Endothelial cell of umbilical vein (primary cell): Measurements from ENCODE around the gene GNB1. TPM values are rescaled to one million over a fixed set of nuclear protein-coding genes. Genes with fewer than 3 reads are reported as not detected.

Experiments
- BruUV-seq: library from RNA; stranded (reverse); fragments of 400-500 nt; replicated peaks from 2 replicates; lab custom pipeline; 2021; lab: Mats Ljungman, UMichigan
- CTCF ChIA-PET: fragments of 300-600, 350-600 bp; sonication (Branson Sonifier 250); formaldehyde crosslinking; loops from one replicate; lab custom pipeline; 2021; ENCODE audit warnings: antibody characterized with exemption, inconsistent platforms; lab: Charles Lee
- POLR2A ChIA-PET: fragments of 300-600, 350-600 bp; sonication (Branson Sonifier 250); formaldehyde crosslinking; loops from one replicate; lab custom pipeline; 2021; ENCODE audit warnings: antibody characterized with exemption, inconsistent platforms; lab: Charles Lee
- DNase-seq: peaks from one replicate; pipeline ENCODE4 v3.0.0-alpha.2; 2011; ENCODE audit warnings: low read depth, low spot score
- FAIRE-seq: peaks from 2 replicates; lab custom pipeline; 2011; peaks lifted over from hg19 to GRCh38; lab: Jason Lieb, UNC
- H2AFZ ChIP-seq: 2 replicates; pipeline ENCODE4 v1.6.0; 2012; ENCODE audit warnings: low read depth, low read length, control low read depth, inconsistent platforms
- H3K27ac ChIP-seq: 2 replicates; pipeline ENCODE4 v1.5.1; 2011; ENCODE audit warnings: low read depth, mild to moderate bottlenecking, control low read depth, low read length, moderate library complexity; ENCODE audit not compliant: insufficient read depth
- H3K27me3 ChIP-seq, 2 experiments: 2 replicates each; pipeline versions ENCODE4 v1.6.0 to v1.6.1; 2011; ENCODE audit warnings: low read length in 2 of 2, mixed read lengths in 1 of 2; ENCODE audit not compliant: control insufficient read depth in 2 of 2, insufficient read depth in 2 of 2
- H3K36me3 ChIP-seq, 2 experiments: 2 replicates in 1 of 2; 3 replicates in 1 of 2; pipeline ENCODE4 v1.5.1; 2011; ENCODE audit warnings: low read length in 2 of 2, mild to moderate bottlenecking in 1 of 2, moderate library complexity in 1 of 2; ENCODE audit not compliant: control insufficient read depth in 2 of 2, insufficient read depth in 2 of 2; ENCODE audit errors: extremely low read depth in 1 of 2
- H3K4me1 ChIP-seq: 3 replicates; pipeline ENCODE4 v1.5.1; 2011; ENCODE audit warnings: mild to moderate bottlenecking, low read length; ENCODE audit not compliant: control insufficient read depth, insufficient read depth; ENCODE audit errors: extremely low read depth
- H3K4me2 ChIP-seq: 2 replicates; pipeline ENCODE4 v1.6.1; 2011; ENCODE audit warnings: low read length, control low read depth, mixed read lengths; ENCODE audit not compliant: insufficient read depth
- H3K4me3 ChIP-seq, 3 experiments: fragments of 200-600 bp in 1 of 3; sonication (generic), shearing (Covaris generic) in 1 of 3; replicated peaks in 1 of 3; 2 replicates each; pipeline ENCODE4 v1.5.1; 2011 to 2016; ENCODE audit warnings: control low read depth in 3 of 3, low read length in 3 of 3, mild to moderate bottlenecking in 2 of 3, inconsistent platforms in 1 of 3, low read depth in 1 of 3, moderate library complexity in 1 of 3; ENCODE audit not compliant: insufficient read depth in 1 of 3
- H3K79me2 ChIP-seq: 2 replicates; pipeline ENCODE4 v1.6.0; 2012; ENCODE audit warnings: low read length, inconsistent platforms; ENCODE audit not compliant: control insufficient read depth, insufficient read depth
- H3K9ac ChIP-seq: replicated peaks from 2 replicates; pipeline ENCODE3; 2011; ENCODE audit warnings: low read length, control low read depth; ENCODE audit not compliant: insufficient read depth; ENCODE audit errors: extremely low read depth
- H3K9me1 ChIP-seq: replicated peaks from 3 replicates; pipeline ENCODE4 v1.6.0; 2011; ENCODE audit warnings: mild to moderate bottlenecking, low read length; ENCODE audit not compliant: control insufficient read depth, insufficient read depth; ENCODE audit errors: extremely low read depth
- H3K9me3 ChIP-seq: replicated peaks from 2 replicates; pipeline ENCODE4 v1.5.1; 2012; ENCODE audit warnings: low read length, inconsistent platforms; ENCODE audit not compliant: control insufficient read depth, insufficient read depth
- H4K20me1 ChIP-seq: replicated peaks from 2 replicates; pipeline ENCODE3; 2011; ENCODE audit warnings: mild to moderate bottlenecking, low read length; ENCODE audit not compliant: control insufficient read depth, insufficient read depth; ENCODE audit errors: extremely low read depth
- CTCF ChIP-seq, 2 donors: IDR thresholded peaks; 1 replicate in 1 of 2; 2 replicates in 1 of 2; pipeline ENCODE4 v1.5.1; 2011; ENCODE audit warnings: low read length in 2 of 2, mild to moderate bottlenecking in 2 of 2, moderate library complexity in 2 of 2, control low read depth in 1 of 2, inconsistent platforms in 1 of 2, low read depth in 1 of 2; ENCODE audit not compliant: insufficient read depth in 1 of 2; ENCODE audit errors: extremely low read depth in 1 of 2
- EZH2 ChIP-seq: IDR thresholded peaks from 2 replicates; pipeline ENCODE4 v1.6.1; 2012; ENCODE audit warnings: borderline replicate concordance, low read depth, mild to moderate bottlenecking, moderate library complexity, low read length, inconsistent platforms; ENCODE audit not compliant: severe bottlenecking
- FOS ChIP-seq: IDR thresholded peaks from 2 replicates; pipeline ENCODE4 v1.6.1; 2011; ENCODE audit warnings: mild to moderate bottlenecking, low read length, moderate library complexity, borderline replicate concordance; ENCODE audit not compliant: insufficient read depth
- GATA2 ChIP-seq: IDR thresholded peaks from 2 replicates; pipeline ENCODE4 v1.7.0; 2011; ENCODE audit warnings: low read depth, mild to moderate bottlenecking, moderate library complexity, mixed read lengths, low read length; ENCODE audit not compliant: insufficient read length, insufficient read depth
- JUN ChIP-seq: IDR thresholded peaks from 2 replicates; pipeline ENCODE4 v1.6.1; 2011; ENCODE audit warnings: borderline replicate concordance, low read depth; ENCODE audit not compliant: insufficient read length, insufficient read depth
- MYC ChIP-seq: IDR thresholded peaks from one replicate; pipeline ENCODE4 v1.6.1; 2011; ENCODE audit warnings: mild to moderate bottlenecking, low read depth, low read length
- POLR2A ChIP-seq: IDR thresholded peaks from 2 replicates; pipeline ENCODE4 v1.6.1; 2012; ENCODE audit warnings: low read depth, mild to moderate bottlenecking, control low read depth, low read length
- POLR2AphosphoS5 ChIP-seq: IDR thresholded peaks from 2 replicates; pipeline ENCODE4 v1.6.1; 2012; ENCODE audit warnings: low read depth, mild to moderate bottlenecking, control low read depth, low read length, moderate library complexity; ENCODE audit not compliant: insufficient read depth
- dilution Hi-C: fragments of 300-500 bp; cut with MboI; formaldehyde crosslinking; loops from one replicate; pipeline ENCODE4 v1.15.0; 2019; ENCODE audit warnings: low sequenced_read_pairs; ENCODE audit not compliant: extremely low pct_ligation_motif_present
- intact Hi-C: fragments of 100-400 bp; cut with micrococcal nuclease; formaldehyde crosslinking; loops from one replicate; pipeline ENCODE4 v1.10.0; 2022
- polyA plus RNA-seq, 4 experiments: library from polyadenylated mRNA; depleted of rRNA in 3 of 4; stranded (reverse) in 3 of 4; unstranded in 1 of 4; fragments of >200 nt; gene quantifications; 2 replicates each; pipeline versions ENCODE4 v1.2.1 to v1.2.3, GENCODE V29; 2011 to 2012; ENCODE audit warnings: missing spikeins in 1 of 4
- total RNA-seq: library from RNA; stranded (reverse); gene quantifications from 2 replicates; pipeline ENCODE4 v1.2.3, GENCODE V29; 2021
- TF ChIP-seq, protein P1 (sequence below): IDR thresholded peaks from 2 replicates; pipeline ENCODE4 v1.6.1; 2011; ENCODE audit not compliant: insufficient read depth, insufficient read length

Gene GNB1
- total and polyA plus RNA-seq, 2 donors (not counting 3 experiments of a cell fraction or from before 2014, with no cell fraction given): 501 to 529 TPM

GRCh38 chr1:1899266-1899966 is 8.5 kb upstream of the GNB1 start:
- POLR2A ChIA-PET: no interaction called here
- intact Hi-C loops: no loop called here
- no peak for FAIRE-seq

More at GRCh38 chr1:1899266-1899966, 8.5 kb upstream of the GNB1 start:
- CTCF ChIA-PET: interaction anchor here (1.7 kb wide), 1 partner anchor 9 kb away, joined by 6 read pairs; no protein-coding TSS in a partner anchor
- no peaks in the 10 kb centered on the region for H3K36me3 ChIP-seq
- H3K4me3 ChIP-seq: no peak overlapping the region
- DNase-seq: no peak
- dilution Hi-C loops: no loop called here
- H3K27me3 ChIP-seq: no peaks in the 10 kb centered on the region
- no peaks in the 10 kb centered on the region for H4K20me1 ChIP-seq
- H3K4me1 ChIP-seq: no peaks in the 10 kb centered on the region
- no peaks in the 10 kb centered on the region for H3K9me3 ChIP-seq
- BruUV-seq: no TSS peak
- H2AFZ ChIP-seq: no peak overlapping the region
- no peak overlapping the region for H3K4me2 ChIP-seq
- no peak overlapping the region for H3K9ac ChIP-seq
- H3K27ac ChIP-seq: no peak overlapping the region
- H3K9me1 ChIP-seq: no peaks in the 10 kb centered on the region
- H3K79me2 ChIP-seq: no peaks in the 10 kb centered on the region
- TF ChIP-seq CTCF (IDR thresholded peaks at IDR 0.05; ENCODE audit: extremely low read depth in 1 of 2, insufficient read depth in 1 of 2, low read depth in 1 of 2, low read length in 2 of 2) (no peak), EZH2 (no peak), FOS (no peak), MYC (no peak), GATA2 (no peak), JUN (no peak), POLR2A (no peak), POLR2AphosphoS5 (no peak)
- TF ChIP-seq, protein P1, sequence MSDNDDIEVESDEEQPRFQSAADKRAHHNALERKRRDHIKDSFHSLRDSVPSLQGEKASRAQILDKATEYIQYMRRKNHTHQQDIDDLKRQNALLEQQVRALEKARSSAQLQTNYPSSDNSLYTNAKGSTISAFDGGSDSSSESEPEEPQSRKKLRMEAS: no peak
